Activated CD8-positive, alpha-beta memory T cell treated with anti-CD3 and anti-CD28 coated beads, Interleukin-2, amount 50 U/mL, for 1 hour (primary cell): Measurements from ENCODE around the gene MPLKIP.
"Not testable (repeated sequence)": the region's sequence is repeated elsewhere in the genome, so short reads cannot be mapped to it uniquely, and the experiment has no call there.

Source experiments
- DNase-seq: peaks from one replicate; pipeline ENCODE4 v3.0.0-alpha.2; 2020; ENCODE audit errors: extremely low read depth

Gene MPLKIP

DNA sequence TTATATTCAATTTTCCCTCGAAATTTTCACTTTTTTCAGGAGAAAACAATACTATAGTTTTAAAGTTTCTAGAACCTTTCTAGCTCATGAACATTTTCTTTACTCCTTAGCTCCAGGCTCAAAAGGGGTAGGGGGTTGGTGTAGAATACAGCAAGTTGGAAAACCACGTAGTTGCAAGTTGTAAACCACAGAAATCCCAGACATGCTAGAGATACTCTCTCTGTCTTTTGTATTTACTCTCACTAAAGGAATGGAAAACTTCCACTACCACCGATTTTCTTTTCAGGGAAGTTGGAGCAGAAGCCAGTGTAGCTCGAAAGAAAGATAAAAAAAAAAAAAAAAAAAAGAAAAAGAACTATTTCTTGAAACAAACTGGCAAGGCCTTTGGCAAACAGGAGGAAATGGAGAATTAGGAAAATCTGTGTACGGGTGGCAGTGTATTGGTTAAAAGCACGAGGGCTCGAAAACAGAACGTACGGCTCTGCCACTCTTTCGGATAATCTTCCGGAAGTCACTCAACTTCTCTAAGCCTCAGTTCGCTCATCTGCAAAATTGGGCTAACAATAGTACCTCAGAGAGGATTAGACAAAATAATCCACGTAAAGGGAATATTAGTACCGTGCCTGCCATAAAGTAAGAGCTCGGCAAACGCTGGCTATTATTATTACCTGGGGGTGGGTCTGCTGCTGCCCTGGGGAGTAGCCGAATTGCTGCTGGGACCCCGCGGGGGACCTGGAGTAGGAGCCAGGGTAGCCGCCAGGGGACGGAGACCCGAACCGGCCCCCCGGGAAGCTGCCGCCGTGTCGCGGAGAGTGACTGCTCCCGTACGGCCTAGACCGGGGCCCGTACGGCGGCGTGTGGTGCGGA is 628 bp downstream of the MPLKIP start:
- peak; percentile 7 for DNase-seq

- DNase-seq = no peak
Observed at GRCh38 chr7:40122940-40123254, 11.5 kb downstream of the MPLKIP start.

DNA sequence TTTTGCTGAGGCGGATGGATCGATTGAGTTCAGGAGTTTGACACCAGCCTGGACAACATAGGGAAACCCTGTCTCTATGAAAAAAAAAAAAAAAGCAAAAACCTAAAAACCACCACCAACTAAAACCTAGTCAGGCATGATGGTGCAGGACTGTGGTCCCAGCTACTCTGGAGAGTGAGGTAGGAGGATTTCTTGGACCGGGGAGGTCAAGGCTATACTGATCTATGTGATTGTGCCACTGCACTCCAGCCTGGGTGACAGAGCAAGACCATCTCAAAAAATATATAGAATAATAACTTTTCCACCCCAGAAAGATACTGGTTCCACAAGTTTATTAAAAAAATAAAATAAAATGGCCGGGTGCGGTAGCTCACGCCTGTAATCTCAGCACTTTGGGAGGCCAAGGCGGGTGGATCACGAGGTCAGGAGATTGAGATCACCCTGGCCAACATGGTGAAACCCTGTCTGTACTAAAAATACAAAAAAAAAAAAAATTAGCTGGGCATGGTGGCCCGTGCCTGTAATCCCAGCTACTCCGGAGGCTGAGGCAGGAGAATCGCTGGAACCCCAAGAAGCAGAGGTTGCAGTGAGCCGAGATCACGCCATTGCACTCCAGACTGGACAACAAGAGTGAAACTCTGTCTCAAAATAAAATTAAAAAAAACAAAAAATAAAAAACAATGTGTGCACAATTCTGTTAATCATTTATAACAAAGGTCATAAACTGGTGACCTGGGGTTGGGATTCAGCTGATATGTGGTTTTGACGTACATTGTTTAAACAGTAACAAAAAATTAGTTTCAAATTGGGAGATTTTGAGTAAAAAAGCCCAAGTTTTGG is 12.1 kb downstream of the MPLKIP start:
- DNase-seq = not testable (repeated sequence)

GRCh38 chr7:40120020-40120419 is 14.4 kb downstream of the MPLKIP start:
- DNase-seq = no peak

- not testable (repeated sequence) for DNase-seq
Observed at GRCh38 chr7:40118201-40118600, 16.2 kb downstream of the MPLKIP start.

DNA sequence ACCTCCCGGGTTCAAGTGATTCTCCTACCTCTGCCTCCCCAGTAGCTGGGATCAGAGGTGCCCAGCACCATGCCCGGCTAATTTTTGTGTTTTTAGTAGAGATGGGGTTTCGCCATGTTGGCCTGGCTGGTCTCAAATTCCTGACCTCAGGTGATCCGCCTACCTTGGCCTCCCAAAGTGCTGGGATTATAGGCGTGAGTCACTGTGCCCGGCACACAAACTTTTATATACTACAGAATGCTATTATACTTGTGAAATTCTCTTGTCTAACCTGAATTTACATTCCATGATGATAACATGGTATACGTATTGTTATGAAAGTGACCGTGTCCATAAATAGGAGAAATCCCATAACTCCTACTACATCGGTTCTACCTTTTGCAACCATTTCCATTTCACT is 17.2 kb downstream of the MPLKIP start:
- DNase-seq = not testable (repeated sequence)

DNA sequence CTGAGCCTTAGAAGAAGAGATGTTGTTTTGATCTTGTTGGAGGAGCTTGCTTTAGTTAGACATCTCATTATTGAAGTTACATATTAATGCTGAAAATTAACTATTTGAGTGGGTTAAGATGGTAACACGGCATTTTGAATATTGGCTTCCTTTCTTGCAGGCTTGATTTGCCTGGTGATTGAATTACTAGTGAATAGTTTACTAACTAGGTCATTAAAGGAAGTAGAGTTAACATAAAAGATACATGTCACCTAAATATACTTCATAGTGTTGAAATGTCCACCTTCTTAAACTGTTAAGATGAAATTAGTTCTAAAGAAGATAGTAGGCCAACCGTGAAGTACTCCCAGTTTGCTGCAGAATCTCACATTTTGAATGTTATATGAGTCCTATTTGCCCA is 18.5 kb downstream of the MPLKIP start:
- DNase-seq = no peak

DNA sequence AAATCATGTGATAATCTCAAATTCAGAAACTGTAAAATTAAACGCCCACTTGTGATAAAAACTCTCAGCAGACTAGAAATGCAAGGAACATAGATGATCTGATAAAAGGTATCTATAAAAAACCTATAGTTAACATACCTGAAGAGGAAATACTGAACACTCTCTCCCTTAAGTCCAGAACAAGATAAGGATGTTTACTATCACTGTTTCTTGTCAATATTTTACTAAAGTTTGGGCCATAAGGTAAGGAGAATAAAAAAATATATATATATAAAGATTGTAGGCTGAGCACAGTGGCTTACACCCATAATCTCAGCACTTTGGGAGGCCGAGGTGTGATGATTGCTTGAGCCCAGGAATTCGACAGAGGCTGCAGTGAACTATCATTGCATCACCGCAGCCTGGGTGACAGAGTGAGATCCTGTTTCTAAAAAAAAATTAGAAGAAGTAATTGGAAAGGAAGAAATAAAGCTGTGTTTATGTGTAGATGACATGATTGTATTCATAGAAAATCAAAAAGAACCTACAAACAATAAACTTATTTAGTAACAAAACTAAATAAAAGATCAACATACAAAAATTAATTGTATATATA is 28.4 kb downstream of the MPLKIP start:
- no peak for DNase-seq

DNA sequence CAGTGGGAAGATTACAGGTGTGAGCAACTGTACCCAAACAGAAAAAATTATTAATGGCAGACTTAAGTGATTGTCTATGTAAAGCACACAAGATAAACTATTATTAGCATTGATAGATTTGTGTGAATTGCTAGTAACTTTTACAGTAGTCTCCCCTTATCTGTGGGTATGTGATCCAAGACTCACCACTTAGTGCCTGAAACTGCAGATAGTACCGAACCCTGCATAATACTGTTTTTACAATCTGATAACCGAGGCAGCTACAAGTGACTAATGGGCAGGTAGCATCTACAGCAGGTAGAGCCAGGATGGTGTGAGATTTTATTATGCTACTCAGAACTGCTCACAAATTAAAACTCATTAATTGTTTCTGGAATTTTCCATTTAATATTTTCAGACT is 31.5 kb downstream of the MPLKIP start:
- DNase-seq = no peak

- DNase-seq = no peak
Observed at GRCh38 chr7:40101201-40101600, 33.2 kb downstream of the MPLKIP start.

GRCh38 chr7:40099837-40100236 is 34.6 kb downstream of the MPLKIP start:
- DNase-seq = no peak

GRCh38 chr7:40098810-40099209 is 35.6 kb downstream of the MPLKIP start:
- no peak for DNase-seq

GRCh38 chr7:40097728-40098127 is 36.7 kb downstream of the MPLKIP start:
- DNase-seq = no peak

DNA sequence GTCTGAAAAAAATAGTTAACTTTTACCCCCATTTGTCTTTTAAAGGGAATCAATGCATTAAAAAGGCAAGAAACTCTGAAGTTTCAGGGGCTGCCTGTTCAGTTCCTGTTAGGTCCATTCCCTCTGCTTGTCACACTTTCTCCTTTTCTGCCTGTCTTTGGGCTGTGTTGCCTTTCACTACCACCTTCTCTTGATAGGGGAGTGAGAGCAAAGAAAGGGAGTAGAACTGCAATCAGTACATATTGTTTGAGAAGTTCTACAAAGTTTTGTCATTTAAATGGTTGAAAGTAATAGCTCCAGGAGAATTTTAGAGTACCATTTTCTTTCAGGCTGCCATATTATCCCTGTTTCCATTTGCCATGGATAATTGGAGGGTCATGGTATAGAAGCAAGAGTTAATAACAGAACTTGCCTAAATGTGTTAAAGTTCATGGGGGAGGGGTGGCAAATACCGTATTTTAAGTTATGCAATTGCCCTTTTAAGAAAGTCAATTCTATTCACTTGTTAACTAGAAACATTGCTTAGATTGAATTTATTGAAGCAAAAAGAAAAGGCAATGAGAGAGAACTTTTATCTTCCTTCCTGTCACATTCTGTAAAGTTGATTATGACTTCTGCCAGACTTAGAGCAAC is 38.6 kb downstream of the MPLKIP start:
- no peak for DNase-seq

GRCh38 chr7:40095230-40095629 is 39.2 kb downstream of the MPLKIP start:
- DNase-seq = no peak

DNA sequence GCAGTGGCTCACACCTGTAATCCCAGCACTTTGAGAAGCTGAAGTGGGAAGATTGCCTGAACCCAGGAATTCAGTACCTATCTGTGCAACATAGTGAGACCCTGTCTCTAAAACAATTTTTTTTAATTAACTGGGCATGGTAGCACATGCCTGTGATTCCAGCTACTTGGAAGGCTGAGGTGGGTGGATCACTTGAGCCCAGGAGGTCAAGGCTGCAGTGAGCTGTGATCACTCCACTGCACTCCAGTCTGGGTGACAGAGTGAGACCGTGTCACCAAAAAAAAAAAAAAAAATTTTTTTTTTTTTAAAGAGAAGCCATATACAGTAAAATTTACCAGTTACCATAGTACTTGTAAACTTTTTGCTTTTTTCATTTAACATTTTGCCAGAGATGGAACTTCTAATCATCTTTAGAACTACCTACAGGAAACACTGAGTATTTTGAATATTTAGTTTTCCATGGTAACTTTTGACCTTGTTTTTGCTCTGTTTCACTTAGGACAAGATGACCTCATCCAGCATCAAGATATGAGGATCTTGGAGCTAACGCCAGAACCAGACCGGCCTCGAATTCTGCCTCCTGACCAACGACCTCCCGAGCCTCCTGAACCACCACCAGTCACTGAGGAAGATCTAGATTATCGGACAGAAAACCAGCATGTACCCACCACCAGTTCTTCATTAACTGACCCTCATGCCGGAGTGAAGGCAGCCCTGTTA is 40.6 kb downstream of the MPLKIP start:
- DNase-seq = no peak

DNA sequence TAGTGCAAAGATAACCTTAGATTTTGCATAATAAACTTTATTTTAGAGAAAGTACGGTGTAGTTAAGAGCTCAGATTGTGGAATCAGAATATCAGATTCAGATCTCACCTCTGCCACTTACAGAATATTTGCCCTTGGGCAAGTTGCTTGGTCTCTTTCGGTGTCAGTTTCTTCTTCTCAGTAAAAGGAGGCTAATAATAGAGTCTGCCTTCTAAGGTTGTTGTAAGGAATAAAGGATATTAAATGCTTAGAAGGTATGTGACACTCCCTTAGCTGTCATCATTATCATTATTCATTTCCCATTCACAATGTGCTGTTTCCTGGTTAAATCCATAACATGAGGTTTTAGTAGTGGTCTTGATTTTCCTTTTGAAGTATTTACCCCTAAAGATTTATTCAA is 42.2 kb downstream of the MPLKIP start:
- DNase-seq = no peak

DNA sequence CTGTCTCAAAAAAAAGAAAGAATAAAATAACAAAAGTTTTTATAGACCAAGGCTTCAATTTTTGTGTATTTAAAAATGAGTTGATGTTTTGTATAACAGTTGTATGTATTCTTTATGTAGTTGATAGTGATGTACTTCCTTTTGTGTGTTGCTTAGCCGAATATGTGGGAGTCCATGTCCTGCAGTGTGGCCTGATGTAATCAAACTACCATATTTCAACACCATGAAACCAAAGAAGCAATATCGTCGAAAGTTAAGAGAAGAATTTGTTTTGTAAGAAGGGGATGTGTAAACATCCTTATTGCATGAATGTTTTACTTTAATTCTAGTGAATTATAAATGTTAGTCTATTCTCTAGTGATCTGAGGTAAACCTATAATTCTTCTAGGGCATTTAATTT is 56.6 kb downstream of the MPLKIP start:
- DNase-seq = no peak
